ENCODE data around the gene CNN2. TPM values are rescaled to one million over a fixed set of nuclear protein-coding genes. Genes with fewer than 3 reads are reported as not detected.

Gene CNN2
- total and polyA plus RNA-seq, 9 of the 15 experiments (the other 6 are each of a cell fraction or from before 2014, with no cell fraction given) = 12.1 to 174 (median 52.7) TPM

GRCh38 chr19:1018393-1018792, 8.0 kb upstream of the CNN2 start (continued):
- TF ChIP-seq RCOR1 (IDR thresholded peaks at IDR 0.05; ENCODE audit: borderline replicate concordance in 1 of 2, low read depth in 2 of 2, low read length in 2 of 2) = peak; percentile 91 to 98
- no peak for TF ChIP-seq BRD9 (IDR thresholded peaks at IDR 0.05; ENCODE audit: low read depth, partially characterized antibody)
- no peak for TF ChIP-seq CREB1 (IDR thresholded peaks at IDR 0.05)
- TF ChIP-seq CREB1 (CRISPR knock-in tag; IDR thresholded peaks at IDR 0.05) = no peak
- TF ChIP-seq KLF16 (IDR thresholded peaks at IDR 0.05) = peak; percentile 49; the same call in 1 of the 2 replicates
- TF ChIP-seq SMARCA4 (IDR thresholded peaks at IDR 0.05) = peak; percentile 49; the same call in 1 of the 2 replicates
- TF ChIP-seq KDM1A (IDR thresholded peaks at IDR 0.05) = peak; percentile 99
- TF ChIP-seq ARNT (IDR thresholded peaks at IDR 0.05) = no peak
- TF ChIP-seq MXI1 (IDR thresholded peaks at IDR 0.05; ENCODE audit: low read depth, low read length) = peak; percentile 9; the same call in 1 of the 2 replicates
- TF ChIP-seq ZNF146 (CRISPR knock-in tag; IDR thresholded peaks at IDR 0.05; ENCODE audit: unreplicated experiment) = no peak
- TF ChIP-seq SRSF9 (IDR thresholded peaks at IDR 0.05; ENCODE audit: borderline replicate concordance, low read depth, low read length) = no peak
- peak; percentile 92 for TF ChIP-seq CBFA2T3 (IDR thresholded peaks at IDR 0.05)
- TF ChIP-seq ZNF41 (CRISPR knock-in tag; conservative IDR thresholded peaks at IDR 0.05) = no peak
- TF ChIP-seq, protein P1, sequence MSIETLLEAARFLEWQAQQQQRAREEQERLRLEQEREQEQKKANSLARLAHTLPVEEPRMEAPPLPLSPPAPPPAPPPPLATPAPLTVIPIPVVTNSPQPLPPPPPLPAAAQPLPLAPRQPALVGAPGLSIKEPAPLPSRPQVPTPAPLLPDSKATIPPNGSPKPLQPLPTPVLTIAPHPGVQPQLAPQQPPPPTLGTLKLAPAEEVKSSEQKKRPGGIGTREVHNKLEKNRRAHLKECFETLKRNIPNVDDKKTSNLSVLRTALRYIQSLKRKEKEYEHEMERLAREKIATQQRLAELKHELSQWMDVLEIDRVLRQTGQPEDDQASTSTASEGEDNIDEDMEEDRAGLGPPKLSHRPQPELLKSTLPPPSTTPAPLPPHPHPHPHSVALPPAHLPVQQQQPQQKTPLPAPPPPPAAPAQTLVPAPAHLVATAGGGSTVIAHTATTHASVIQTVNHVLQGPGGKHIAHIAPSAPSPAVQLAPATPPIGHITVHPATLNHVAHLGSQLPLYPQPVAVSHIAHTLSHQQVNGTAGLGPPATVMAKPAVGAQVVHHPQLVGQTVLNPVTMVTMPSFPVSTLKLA (conservative IDR thresholded peaks at IDR 0.05) = peak in 1 of 2 experiments; percentile 51; a peak in 1 of 4 replicates
- peak; percentile 85 for TF ChIP-seq CBFA2T2 (conservative IDR thresholded peaks at IDR 0.05)
- no peak for TF ChIP-seq WHSC1 (IDR thresholded peaks at IDR 0.05; ENCODE audit: low read length)
- TF ChIP-seq ARID1B (IDR thresholded peaks at IDR 0.05) = peak; percentile 78
- TF ChIP-seq GATA2 (CRISPR knock-in tag; IDR thresholded peaks at IDR 0.05) = no peak
